Measurements from ENCODE around the gene ZNF385B.

Gene ZNF385B

GRCh38 chr2:179861027-179861415 lies 391 bp downstream of the ZNF385B start:
- Histone ChIP-seq H4K8ac (ENCODE audit: low read length) (no peak overlapping the region), H3K27ac (ENCODE audit: low read length, poor library complexity, severe bottlenecking) (no peak overlapping the region), H3K36me3 (ENCODE audit: control insufficient read depth in 1 of 2, insufficient read depth in 2 of 2, low read depth in 1 of 2, low read length in 2 of 2) (no peaks in the 10 kb centered on the region), H2BK120ac (ENCODE audit: low read depth, low read length) (no peak overlapping the region), H3K4me3 (ENCODE audit: insufficient read depth in 1 of 2, low read depth in 1 of 2, low read length in 2 of 2) (peak overlapping the region; percentile 62 to 80), H2AFZ (ENCODE audit: low read depth, low read length) (no peak overlapping the region), H3K4me1 (ENCODE audit: control insufficient read depth, insufficient read depth, low read depth, low read length) (peaks cover 16% of the 10 kb centered on the region), H2BK15ac (ENCODE audit: low read depth, poor library complexity, severe bottlenecking) (no peak overlapping the region), H3K18ac (ENCODE audit: low read depth in 1 of 2, low read length in 2 of 2) (no peak overlapping the region), H3K4me2 (ENCODE audit: low read length, poor library complexity, severe bottlenecking) (peak overlapping the region; percentile 100), H2AK5ac (ENCODE audit: low read length, severe bottlenecking) (no peak overlapping the region), H3K9me3 (ENCODE audit: control insufficient read depth, low read length) (no peaks in the 10 kb centered on the region), H3K14ac (ENCODE audit: low read length in 2 of 2) (peak overlapping the region in 1 of 2 experiments; percentile 27), H3K4ac (ENCODE audit: low read depth in 1 of 2, low read length in 2 of 2) (no peak overlapping the region), H2BK12ac (ENCODE audit: low read length in 2 of 2) (no peak overlapping the region), H4K91ac (ENCODE audit: low read length) (no peak overlapping the region), H3K79me1 (replicated peaks; ENCODE audit: low read length, poor library complexity, severe bottlenecking) (no peaks in the 10 kb centered on the region), H3K9ac (ENCODE audit: low read length) (no peak overlapping the region), H3K27me3 (ENCODE audit: control insufficient read depth in 1 of 2, insufficient read depth in 1 of 2, low read length in 2 of 2) (peaks cover 27 to 44% of the 10 kb centered on the region in 2 experiments), H2BK5ac (ENCODE audit: low read depth, low read length, poor library complexity, severe bottlenecking) (no peak overlapping the region), H3K23ac (ENCODE audit: low read length in 2 of 2) (peak overlapping the region in 1 of 2 experiments; percentile 40)
- peak; percentile 3 for DNase-seq
- WGBS: under 1% methylated on average over 30 of the region's 52 CpGs

GRCh38 chr2:179860255-179861026 lies 971 bp downstream of the ZNF385B start:
- Histone ChIP-seq H3K4ac (ENCODE audit: low read depth in 1 of 2, low read length in 2 of 2) (no peak overlapping the region), H3K14ac (ENCODE audit: low read length in 2 of 2) (no peak overlapping the region), H3K4me3 (ENCODE audit: insufficient read depth in 1 of 2, low read depth in 1 of 2, low read length in 2 of 2) (peak overlapping the region; percentile 62 to 80), H3K23ac (ENCODE audit: low read length in 2 of 2) (no peak overlapping the region), H4K8ac (ENCODE audit: low read length) (no peak overlapping the region), H2BK5ac (ENCODE audit: low read depth, low read length, poor library complexity, severe bottlenecking) (no peak overlapping the region), H3K4me1 (ENCODE audit: control insufficient read depth, insufficient read depth, low read depth, low read length) (peaks cover 16% of the 10 kb centered on the region), H3K9me3 (ENCODE audit: control insufficient read depth, low read length) (no peaks in the 10 kb centered on the region), H2BK12ac (ENCODE audit: low read length in 2 of 2) (no peak overlapping the region), H3K18ac (ENCODE audit: low read depth in 1 of 2, low read length in 2 of 2) (no peak overlapping the region), H3K27ac (ENCODE audit: low read length, poor library complexity, severe bottlenecking) (no peak overlapping the region), H3K79me1 (replicated peaks; ENCODE audit: low read length, poor library complexity, severe bottlenecking) (no peaks in the 10 kb centered on the region), H2BK120ac (ENCODE audit: low read depth, low read length) (no peak overlapping the region), H3K36me3 (ENCODE audit: control insufficient read depth in 1 of 2, insufficient read depth in 2 of 2, low read depth in 1 of 2, low read length in 2 of 2) (no peaks in the 10 kb centered on the region), H3K9ac (ENCODE audit: low read length) (peak overlapping the region; percentile 48), H4K91ac (ENCODE audit: low read length) (no peak overlapping the region), H2AFZ (ENCODE audit: low read depth, low read length) (no peak overlapping the region), H3K27me3 (ENCODE audit: control insufficient read depth in 1 of 2, insufficient read depth in 1 of 2, low read length in 2 of 2) (peaks cover 27 to 44% of the 10 kb centered on the region in 2 experiments), H2AK5ac (ENCODE audit: low read length, severe bottlenecking) (no peak overlapping the region), H3K4me2 (ENCODE audit: low read length, poor library complexity, severe bottlenecking) (peak overlapping the region; percentile 100), H2BK15ac (ENCODE audit: low read depth, poor library complexity, severe bottlenecking) (no peak overlapping the region)
- 5% methylated on average over 34 of the region's 34 CpGs for WGBS
- peak; percentile 1 for DNase-seq

- no peak overlapping the region for H4K91ac ChIP-seq (ENCODE audit: low read length)
These were observed 1.9 kb downstream of the ZNF385B start for GRCh38 chr2:179859523-179859922.

GRCh38 chr2:179857236-179857635 lies 4.2 kb downstream of the ZNF385B start:
- H3K4me3 ChIP-seq (ENCODE audit: insufficient read depth in 1 of 2, low read depth in 1 of 2, low read length in 2 of 2): no peak overlapping the region
- no peak overlapping the region for H2BK15ac ChIP-seq (ENCODE audit: low read depth, poor library complexity, severe bottlenecking)
- H2AK5ac ChIP-seq (ENCODE audit: low read length, severe bottlenecking): no peak overlapping the region
- DNase-seq: no peak
- H3K27ac ChIP-seq (ENCODE audit: low read length, poor library complexity, severe bottlenecking): no peak overlapping the region
- 78% methylated on average over 4 of the region's 4 CpGs for whole genome bisulfite sequencing
- no peaks in the 10 kb centered on the region for H3K36me3 ChIP-seq (ENCODE audit: control insufficient read depth in 1 of 2, insufficient read depth in 2 of 2, low read depth in 1 of 2, low read length in 2 of 2)
- peaks cover 16% of the 10 kb centered on the region for H3K4me1 ChIP-seq (ENCODE audit: control insufficient read depth, insufficient read depth, low read depth, low read length)
- H3K23ac ChIP-seq (ENCODE audit: low read length in 2 of 2): no peak overlapping the region
- no peak overlapping the region for H2BK12ac ChIP-seq (ENCODE audit: low read length in 2 of 2)
- H3K9ac ChIP-seq (ENCODE audit: low read length): no peak overlapping the region
- no peak overlapping the region for H3K4ac ChIP-seq (ENCODE audit: low read depth in 1 of 2, low read length in 2 of 2)
- no peaks in the 10 kb centered on the region for H3K79me1 ChIP-seq (replicated peaks; ENCODE audit: low read length, poor library complexity, severe bottlenecking)
- H2AFZ ChIP-seq (ENCODE audit: low read depth, low read length): no peak overlapping the region
- no peak overlapping the region for H3K4me2 ChIP-seq (ENCODE audit: low read length, poor library complexity, severe bottlenecking)
- no peak overlapping the region for H2BK120ac ChIP-seq (ENCODE audit: low read depth, low read length)
- H2BK5ac ChIP-seq (ENCODE audit: low read depth, low read length, poor library complexity, severe bottlenecking): no peak overlapping the region
- no peaks in the 10 kb centered on the region for H3K9me3 ChIP-seq (ENCODE audit: control insufficient read depth, low read length)
- no peak overlapping the region for H4K8ac ChIP-seq (ENCODE audit: low read length)
- H3K18ac ChIP-seq (ENCODE audit: low read depth in 1 of 2, low read length in 2 of 2): no peak overlapping the region
- H3K14ac ChIP-seq (ENCODE audit: low read length in 2 of 2): no peak overlapping the region
- peaks cover 12 to 35% of the 10 kb centered on the region in 2 experiments for H3K27me3 ChIP-seq (ENCODE audit: control insufficient read depth in 1 of 2, insufficient read depth in 1 of 2, low read length in 2 of 2)
- no peak overlapping the region for H4K91ac ChIP-seq (ENCODE audit: low read length)

More at GRCh38 chr2:179859523-179859922, 1.9 kb downstream of the ZNF385B start:
- Histone ChIP-seq H3K4ac (ENCODE audit: low read depth in 1 of 2, low read length in 2 of 2) (no peak overlapping the region), H3K79me1 (replicated peaks; ENCODE audit: low read length, poor library complexity, severe bottlenecking) (no peaks in the 10 kb centered on the region), H3K27me3 (ENCODE audit: control insufficient read depth in 1 of 2, insufficient read depth in 1 of 2, low read length in 2 of 2) (peaks cover 27 to 44% of the 10 kb centered on the region in 2 experiments), H4K8ac (ENCODE audit: low read length) (no peak overlapping the region), H2BK12ac (ENCODE audit: low read length in 2 of 2) (no peak overlapping the region), H2AK5ac (ENCODE audit: low read length, severe bottlenecking) (no peak overlapping the region), H3K9me3 (ENCODE audit: control insufficient read depth, low read length) (no peaks in the 10 kb centered on the region), H3K9ac (ENCODE audit: low read length) (no peak overlapping the region), H2BK5ac (ENCODE audit: low read depth, low read length, poor library complexity, severe bottlenecking) (no peak overlapping the region), H3K4me2 (ENCODE audit: low read length, poor library complexity, severe bottlenecking) (no peak overlapping the region), H3K27ac (ENCODE audit: low read length, poor library complexity, severe bottlenecking) (no peak overlapping the region), H2BK15ac (ENCODE audit: low read depth, poor library complexity, severe bottlenecking) (no peak overlapping the region), H3K4me3 (ENCODE audit: insufficient read depth in 1 of 2, low read depth in 1 of 2, low read length in 2 of 2) (peak overlapping the region in 1 of 2 experiments; percentile 80), H3K23ac (ENCODE audit: low read length in 2 of 2) (no peak overlapping the region), H3K18ac (ENCODE audit: low read depth in 1 of 2, low read length in 2 of 2) (no peak overlapping the region), H3K14ac (ENCODE audit: low read length in 2 of 2) (no peak overlapping the region), H3K4me1 (ENCODE audit: control insufficient read depth, insufficient read depth, low read depth, low read length) (peaks cover 16% of the 10 kb centered on the region), H3K36me3 (ENCODE audit: control insufficient read depth in 1 of 2, insufficient read depth in 2 of 2, low read depth in 1 of 2, low read length in 2 of 2) (no peaks in the 10 kb centered on the region), H2BK120ac (ENCODE audit: low read depth, low read length) (no peak overlapping the region), H2AFZ (ENCODE audit: low read depth, low read length) (no peak overlapping the region)
- DNase-seq: no peak
- WGBS: 56% methylated on average over 1 of the region's 1 CpG
